Measurements from ENCODE around the gene NDNF. TPM values are rescaled to one million over a fixed set of nuclear protein-coding genes. Genes with fewer than 3 reads are reported as not detected.

Gene NDNF
- total RNA-seq, 1 donor from 2014 or later, result 1.3 TPM

DNA sequence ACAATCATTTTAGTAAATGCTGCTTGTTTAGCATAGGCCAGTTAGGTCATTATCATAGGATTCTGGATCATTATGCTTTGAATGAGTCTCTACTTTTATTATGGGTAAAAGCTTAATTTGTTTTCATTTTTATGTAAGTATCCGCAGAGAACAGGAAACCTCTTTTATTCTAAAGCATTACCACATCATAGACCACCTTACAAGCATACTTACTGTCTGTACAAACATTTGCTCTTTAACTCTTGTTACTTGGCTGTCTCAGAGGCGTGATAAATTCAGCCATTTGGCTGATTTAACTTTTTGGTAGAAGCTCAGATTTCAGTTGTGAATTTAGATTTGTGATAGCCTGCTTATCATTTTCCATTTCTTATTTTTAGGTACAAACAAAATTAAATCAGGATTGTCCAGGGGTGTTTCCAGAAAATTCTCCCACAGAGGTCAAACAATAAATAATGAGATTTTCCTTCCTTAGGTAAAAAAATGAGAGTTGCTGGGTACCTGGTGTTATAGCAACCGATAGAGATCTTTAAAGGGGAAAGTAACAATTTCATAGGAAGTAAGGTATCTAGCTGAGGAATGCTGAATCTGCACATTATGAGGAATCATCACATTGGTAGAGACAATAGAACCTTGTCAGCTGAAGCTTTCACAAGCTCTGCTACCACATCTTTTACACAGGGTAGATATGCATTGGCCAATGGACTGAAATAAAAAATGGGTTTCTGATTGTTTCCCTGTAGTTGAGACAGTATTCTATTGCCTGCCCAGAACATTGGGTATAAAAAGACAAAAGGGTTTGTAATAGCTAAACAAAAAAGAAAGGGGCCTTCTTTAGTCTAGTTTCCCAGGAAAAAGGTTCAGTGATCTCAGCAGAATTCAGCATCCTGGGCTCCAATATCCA is 62.5 kb downstream of the NDNF start:
- no peaks in the 10 kb centered on the region for H3K36me3 Mint-ChIP-seq (ENCODE audit: unreplicated experiment)
- H3K27ac Mint-ChIP-seq (ENCODE audit: unreplicated experiment), result no peak overlapping the region
- H3K9me3 Mint-ChIP-seq (ENCODE audit: unreplicated experiment), result no peaks in the 10 kb centered on the region
- TF ChIP-seq, protein P1, sequence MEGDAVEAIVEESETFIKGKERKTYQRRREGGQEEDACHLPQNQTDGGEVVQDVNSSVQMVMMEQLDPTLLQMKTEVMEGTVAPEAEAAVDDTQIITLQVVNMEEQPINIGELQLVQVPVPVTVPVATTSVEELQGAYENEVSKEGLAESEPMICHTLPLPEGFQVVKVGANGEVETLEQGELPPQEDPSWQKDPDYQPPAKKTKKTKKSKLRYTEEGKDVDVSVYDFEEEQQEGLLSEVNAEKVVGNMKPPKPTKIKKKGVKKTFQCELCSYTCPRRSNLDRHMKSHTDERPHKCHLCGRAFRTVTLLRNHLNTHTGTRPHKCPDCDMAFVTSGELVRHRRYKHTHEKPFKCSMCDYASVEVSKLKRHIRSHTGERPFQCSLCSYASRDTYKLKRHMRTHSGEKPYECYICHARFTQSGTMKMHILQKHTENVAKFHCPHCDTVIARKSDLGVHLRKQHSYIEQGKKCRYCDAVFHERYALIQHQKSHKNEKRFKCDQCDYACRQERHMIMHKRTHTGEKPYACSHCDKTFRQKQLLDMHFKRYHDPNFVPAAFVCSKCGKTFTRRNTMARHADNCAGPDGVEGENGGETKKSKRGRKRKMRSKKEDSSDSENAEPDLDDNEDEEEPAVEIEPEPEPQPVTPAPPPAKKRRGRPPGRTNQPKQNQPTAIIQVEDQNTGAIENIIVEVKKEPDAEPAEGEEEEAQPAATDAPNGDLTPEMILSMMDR (IDR thresholded peaks at IDR 0.05; ENCODE audit: partially characterized antibody, unreplicated experiment), result no peak
- H3K27me3 Mint-ChIP-seq (ENCODE audit: unreplicated experiment), result no peaks in the 10 kb centered on the region
- no peak for DNase-seq
- H3K4me1 Mint-ChIP-seq (ENCODE audit: low read depth, unreplicated experiment), result no peaks in the 10 kb centered on the region
- H3K4me3 Mint-ChIP-seq (ENCODE audit: unreplicated experiment), result no peak overlapping the region

DNA sequence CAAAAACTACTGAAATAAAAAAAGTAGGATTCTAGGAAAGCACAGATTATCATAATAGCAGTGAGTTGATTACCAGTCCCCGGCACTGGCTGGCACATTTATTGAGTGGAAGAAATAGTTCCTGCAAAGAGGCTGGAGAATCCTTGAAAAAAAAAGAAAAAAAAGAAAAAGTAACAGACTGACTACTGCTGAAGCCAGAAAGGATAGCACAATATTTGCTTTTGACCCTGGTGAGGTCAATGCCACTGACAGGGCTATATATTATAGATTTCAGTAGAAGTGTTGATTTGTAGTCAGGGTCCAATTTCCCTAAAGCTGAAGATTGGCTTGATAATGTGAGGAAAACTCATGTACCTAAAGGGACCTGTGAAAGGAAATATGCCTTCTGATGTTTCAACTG is 64.7 kb downstream of the NDNF start:
- Mint-ChIP-seq H3K4me1 (ENCODE audit: low read depth, unreplicated experiment) (no peaks in the 10 kb centered on the region), H3K9me3 (ENCODE audit: unreplicated experiment) (no peaks in the 10 kb centered on the region), H3K4me3 (ENCODE audit: unreplicated experiment) (no peak overlapping the region), H3K36me3 (ENCODE audit: unreplicated experiment) (peaks cover 4% of the 10 kb centered on the region), H3K27me3 (ENCODE audit: unreplicated experiment) (no peaks in the 10 kb centered on the region), H3K27ac (ENCODE audit: unreplicated experiment) (no peak overlapping the region)
- no peak for DNase-seq
- TF ChIP-seq, protein P1 (IDR thresholded peaks at IDR 0.05; ENCODE audit: partially characterized antibody, unreplicated experiment), result no peak

DNA sequence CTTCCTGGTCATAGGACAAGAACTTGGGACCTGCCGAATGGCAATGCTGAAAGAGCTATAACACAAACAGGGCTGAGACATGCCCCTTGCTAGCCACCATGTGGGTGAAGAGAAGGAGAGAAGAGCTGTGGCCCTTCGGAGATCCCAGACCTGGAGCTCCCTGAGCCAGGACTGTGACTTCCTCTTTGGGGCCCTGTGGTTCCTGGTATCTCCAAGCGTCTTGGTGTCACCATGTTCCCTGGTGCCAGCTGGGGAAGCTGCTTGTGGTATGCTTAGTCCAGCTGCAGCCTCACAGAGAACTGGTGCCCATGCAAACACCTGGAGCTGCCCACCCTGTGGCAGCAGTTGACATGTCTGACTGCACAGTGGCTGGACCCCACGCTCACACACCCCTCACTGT is 68.5 kb downstream of the NDNF start:
- Mint-ChIP-seq H3K36me3 (ENCODE audit: unreplicated experiment) (peaks cover 4% of the 10 kb centered on the region), H3K27ac (ENCODE audit: unreplicated experiment) (no peak overlapping the region), H3K27me3 (ENCODE audit: unreplicated experiment) (no peaks in the 10 kb centered on the region), H3K9me3 (ENCODE audit: unreplicated experiment) (peaks cover 1% of the 10 kb centered on the region), H3K4me1 (ENCODE audit: low read depth, unreplicated experiment) (no peaks in the 10 kb centered on the region), H3K4me3 (ENCODE audit: unreplicated experiment) (no peak overlapping the region)
- no peak for DNase-seq
- TF ChIP-seq, protein P1 (IDR thresholded peaks at IDR 0.05; ENCODE audit: partially characterized antibody, unreplicated experiment), result no peak

DNA sequence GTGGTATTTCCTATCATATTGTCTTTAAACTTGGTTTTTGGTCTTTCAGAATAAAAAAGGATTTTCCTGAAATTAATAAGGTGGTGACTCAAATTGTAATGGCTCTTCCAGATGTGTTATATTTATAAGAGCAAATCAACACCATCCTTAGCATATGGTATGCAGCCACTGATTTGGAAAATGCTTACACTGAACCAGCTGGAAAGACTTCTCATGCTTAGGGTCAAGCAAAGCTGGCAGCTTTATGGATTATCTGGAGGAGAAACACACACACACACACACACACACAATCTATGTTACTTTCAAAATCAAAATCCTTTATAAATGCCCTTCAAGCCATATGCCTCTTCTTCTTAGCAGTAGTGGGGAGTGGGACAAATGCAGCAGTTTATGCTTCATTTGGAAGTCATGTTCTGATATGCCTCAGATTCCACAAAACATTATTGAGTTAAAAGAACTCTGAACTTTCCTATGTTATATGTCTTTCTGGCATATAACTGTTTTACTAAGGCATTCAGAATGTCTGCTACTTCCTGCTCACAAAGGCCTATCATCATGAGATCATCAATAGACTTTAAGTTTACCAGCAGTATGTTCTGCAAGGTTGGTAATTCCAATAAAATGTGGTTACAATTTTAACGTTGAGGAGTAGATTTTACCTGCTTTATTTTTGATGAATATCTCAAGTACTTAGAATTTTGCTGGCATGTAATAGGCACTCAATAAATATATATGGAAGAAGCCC is 76.9 kb downstream of the NDNF start:
- Mint-ChIP-seq H3K27me3 (ENCODE audit: unreplicated experiment) (peaks cover 1% of the 10 kb centered on the region), H3K9me3 (ENCODE audit: unreplicated experiment) (peaks cover 2% of the 10 kb centered on the region), H3K27ac (ENCODE audit: unreplicated experiment) (no peak overlapping the region), H3K4me3 (ENCODE audit: unreplicated experiment) (no peak overlapping the region), H3K36me3 (ENCODE audit: unreplicated experiment) (no peaks in the 10 kb centered on the region), H3K4me1 (ENCODE audit: low read depth, unreplicated experiment) (no peaks in the 10 kb centered on the region)
- no peak for DNase-seq
- TF ChIP-seq, protein P1 (IDR thresholded peaks at IDR 0.05; ENCODE audit: partially characterized antibody, unreplicated experiment), result no peak

DNA sequence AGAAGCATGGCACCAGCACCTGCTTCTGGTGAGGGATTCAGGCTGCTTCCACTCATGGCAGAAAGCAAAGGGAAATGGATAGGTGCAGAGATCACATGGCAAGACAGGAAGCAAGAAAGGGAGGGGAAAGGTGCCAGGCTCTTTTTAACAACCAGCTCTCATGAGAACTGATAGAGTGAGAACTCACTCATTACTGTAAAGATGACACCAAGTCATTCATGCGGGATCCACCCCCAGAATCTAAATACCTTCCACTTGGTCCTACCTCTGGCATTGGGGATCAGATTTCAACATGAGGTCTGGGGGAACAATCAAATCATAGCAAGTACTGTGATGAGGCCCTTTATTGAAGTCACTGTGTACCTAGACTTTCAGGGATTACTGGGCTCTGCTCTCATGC is 77.8 kb downstream of the NDNF start:
- peaks cover 1% of the 10 kb centered on the region for H3K27me3 Mint-ChIP-seq (ENCODE audit: unreplicated experiment)
- no peak for DNase-seq
- H3K4me1 Mint-ChIP-seq (ENCODE audit: low read depth, unreplicated experiment), result no peaks in the 10 kb centered on the region
- peaks cover 2% of the 10 kb centered on the region for H3K9me3 Mint-ChIP-seq (ENCODE audit: unreplicated experiment)
- TF ChIP-seq, protein P1 (IDR thresholded peaks at IDR 0.05; ENCODE audit: partially characterized antibody, unreplicated experiment), result no peak
- no peaks in the 10 kb centered on the region for H3K36me3 Mint-ChIP-seq (ENCODE audit: unreplicated experiment)
- H3K27ac Mint-ChIP-seq (ENCODE audit: unreplicated experiment), result no peak overlapping the region
- H3K4me3 Mint-ChIP-seq (ENCODE audit: unreplicated experiment), result no peak overlapping the region
